ENCODE measurements around the gene SYNGR1.

DNA sequence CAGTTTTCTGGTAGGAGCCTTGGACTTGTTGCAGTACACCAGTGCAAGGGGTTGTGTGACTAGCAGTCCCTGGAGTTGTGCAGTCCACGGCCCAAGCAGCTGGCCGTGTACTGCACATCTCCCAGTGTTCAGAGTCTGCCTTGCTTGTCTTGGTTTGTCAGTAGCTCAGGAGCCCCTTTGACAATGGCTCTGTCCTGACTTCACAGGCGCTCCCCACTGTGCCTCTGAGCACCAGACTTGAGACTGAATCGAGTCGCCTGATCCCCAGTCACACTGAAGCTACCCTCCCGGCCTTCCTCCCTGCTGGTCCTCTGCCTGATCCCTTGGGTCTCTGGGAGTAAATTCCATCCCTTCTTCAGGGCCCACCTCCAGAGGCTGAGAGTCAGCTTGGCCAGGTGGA lies 19.4 kb downstream of the SYNGR1 start:
- TF ChIP-seq, protein P1, sequence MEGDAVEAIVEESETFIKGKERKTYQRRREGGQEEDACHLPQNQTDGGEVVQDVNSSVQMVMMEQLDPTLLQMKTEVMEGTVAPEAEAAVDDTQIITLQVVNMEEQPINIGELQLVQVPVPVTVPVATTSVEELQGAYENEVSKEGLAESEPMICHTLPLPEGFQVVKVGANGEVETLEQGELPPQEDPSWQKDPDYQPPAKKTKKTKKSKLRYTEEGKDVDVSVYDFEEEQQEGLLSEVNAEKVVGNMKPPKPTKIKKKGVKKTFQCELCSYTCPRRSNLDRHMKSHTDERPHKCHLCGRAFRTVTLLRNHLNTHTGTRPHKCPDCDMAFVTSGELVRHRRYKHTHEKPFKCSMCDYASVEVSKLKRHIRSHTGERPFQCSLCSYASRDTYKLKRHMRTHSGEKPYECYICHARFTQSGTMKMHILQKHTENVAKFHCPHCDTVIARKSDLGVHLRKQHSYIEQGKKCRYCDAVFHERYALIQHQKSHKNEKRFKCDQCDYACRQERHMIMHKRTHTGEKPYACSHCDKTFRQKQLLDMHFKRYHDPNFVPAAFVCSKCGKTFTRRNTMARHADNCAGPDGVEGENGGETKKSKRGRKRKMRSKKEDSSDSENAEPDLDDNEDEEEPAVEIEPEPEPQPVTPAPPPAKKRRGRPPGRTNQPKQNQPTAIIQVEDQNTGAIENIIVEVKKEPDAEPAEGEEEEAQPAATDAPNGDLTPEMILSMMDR (IDR thresholded peaks at IDR 0.05; ENCODE audit: control extremely low read depth in 1 of 3, insufficient read depth in 1 of 3, low read depth in 1 of 3, low read length in 3 of 3), result no peak
- TF ChIP-seq TEAD4 (IDR thresholded peaks at IDR 0.05; ENCODE audit: low read depth, low read length), result no peak
- no peak for TF ChIP-seq TBP (IDR thresholded peaks at IDR 0.05; ENCODE audit: low read depth, low read length)
- TF ChIP-seq EGR1 (IDR thresholded peaks at IDR 0.05; ENCODE audit: borderline replicate concordance, low read depth, low read length), result no peak
- TF ChIP-seq CHD2 (IDR thresholded peaks at IDR 0.05; ENCODE audit: low read length), result no peak
- TF ChIP-seq EP300 (IDR thresholded peaks at IDR 0.05; ENCODE audit: borderline replicate concordance in 1 of 2, low read depth in 2 of 2, low read length in 2 of 2), result no peak
- no peak for TF ChIP-seq EZH2 (IDR thresholded peaks at IDR 0.05; ENCODE audit: low read depth, low read length, severe bottlenecking)
- TF ChIP-seq MAX (IDR thresholded peaks at IDR 0.05), result no peak
